ENCODE data around the gene RAB1B.

GRCh38 chr11:66232769-66233168 lies 35.7 kb upstream of the RAB1B start:
- no peak for TF ChIP-seq POLR2AphosphoS5 (IDR thresholded peaks at IDR 0.05; ENCODE audit: borderline replicate concordance, low read depth, low read length)
- TF ChIP-seq EZH2 (IDR thresholded peaks at IDR 0.05): no peak
